Measurements from ENCODE around the gene PICALM. TPM values are rescaled to one million over a fixed set of nuclear protein-coding genes. Genes with fewer than 3 reads are reported as not detected.
"Not testable (repeated sequence)": the region's sequence is repeated elsewhere in the genome, so short reads cannot be mapped to it uniquely, and the experiment has no call there.

PICALM gene
- total RNA-seq, 1 donor from 2014 or later: 135 TPM

- DNase-seq (ENCODE audit: low read depth in 2 of 2): no peak
Observed at GRCh38 chr11:85977751-85978160, 91.1 kb downstream of the PICALM start.

- DNase-seq (ENCODE audit: low read depth in 2 of 2): no peak
Observed at GRCh38 chr11:85976525-85976924, 92.4 kb downstream of the PICALM start.

- no peak for DNase-seq (ENCODE audit: low read depth in 2 of 2)
Observed at GRCh38 chr11:85974122-85974521, 94.8 kb downstream of the PICALM start.

- DNase-seq (ENCODE audit: low read depth in 2 of 2): no peak
Observed at GRCh38 chr11:85970593-85970992, 98.3 kb downstream of the PICALM start.

- no peak for DNase-seq (ENCODE audit: low read depth in 2 of 2)
Observed at GRCh38 chr11:85967457-85967856, 101.4 kb downstream of the PICALM start.

- no peak for DNase-seq (ENCODE audit: low read depth in 2 of 2)
Observed at GRCh38 chr11:85965202-85965601, 103.7 kb downstream of the PICALM start.

- peak in 1 of 2 donors; percentile 91 for DNase-seq (ENCODE audit: low read depth in 2 of 2)
Observed at GRCh38 chr11:85961930-85962363, 106.9 kb downstream of the PICALM start.

GRCh38 chr11:85961130-85961529, 107.8 kb downstream of the PICALM start:
- no peak for DNase-seq (ENCODE audit: low read depth in 2 of 2)

GRCh38 chr11:85960678-85961077, 108.2 kb downstream of the PICALM start:
- no peak for DNase-seq (ENCODE audit: low read depth in 2 of 2)

GRCh38 chr11:85955531-85955930, 113.4 kb downstream of the PICALM start:
- DNase-seq (ENCODE audit: low read depth in 2 of 2): no peak

GRCh38 chr11:85953491-85954143, 115.3 kb downstream of the PICALM start:
- no peak for DNase-seq (ENCODE audit: low read depth in 2 of 2)

GRCh38 chr11:85952108-85952485, 116.8 kb downstream of the PICALM start:
- not testable (repeated sequence) for DNase-seq (ENCODE audit: low read depth in 2 of 2)

- no peak for DNase-seq (ENCODE audit: low read depth in 2 of 2)
Observed at GRCh38 chr11:85951428-85952107, 117.3 kb downstream of the PICALM start.

GRCh38 chr11:85951049-85951405, 117.9 kb downstream of the PICALM start:
- no peak for DNase-seq (ENCODE audit: low read depth in 2 of 2)

- no peak for DNase-seq (ENCODE audit: low read depth in 2 of 2)
Observed at GRCh38 chr11:85950317-85951048, 118.4 kb downstream of the PICALM start.

- no peak for DNase-seq (ENCODE audit: low read depth in 2 of 2)
Observed at GRCh38 chr11:85949798-85950197, 119.1 kb downstream of the PICALM start.

GRCh38 chr11:85948884-85949283, 120.0 kb downstream of the PICALM start:
- DNase-seq (ENCODE audit: low read depth in 2 of 2): no peak

- peak in 1 of 2 donors; percentile 90 for DNase-seq (ENCODE audit: low read depth in 2 of 2)
Observed at GRCh38 chr11:85947431-85948272, 121.2 kb downstream of the PICALM start.

- DNase-seq (ENCODE audit: low read depth in 2 of 2): no peak
Observed at GRCh38 chr11:85946221-85946620, 122.7 kb downstream of the PICALM start.

- DNase-seq (ENCODE audit: low read depth in 2 of 2): no peak
Observed at GRCh38 chr11:85945788-85946187, 123.1 kb downstream of the PICALM start.

GRCh38 chr11:85945296-85945695, 123.6 kb downstream of the PICALM start:
- DNase-seq (ENCODE audit: low read depth in 2 of 2): no peak
